ENCODE measurements around the gene CST1. TPM values are rescaled to one million over a fixed set of nuclear protein-coding genes. Genes with fewer than 3 reads are reported as not detected.
"Not testable (repeated sequence)": the region's sequence is repeated elsewhere in the genome, so short reads cannot be mapped to it uniquely, and the experiment has no call there.

The CST1 gene, protein sequence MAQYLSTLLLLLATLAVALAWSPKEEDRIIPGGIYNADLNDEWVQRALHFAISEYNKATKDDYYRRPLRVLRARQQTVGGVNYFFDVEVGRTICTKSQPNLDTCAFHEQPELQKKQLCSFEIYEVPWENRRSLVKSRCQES
- not detected in 2 replicates for polyA plus RNA-seq (2012; rRNA removed)
- not detected in 2 replicates for polyA plus RNA-seq (2012; cell fraction: cytosol; rRNA removed)
- not detected in 2 replicates for polyA plus RNA-seq (2012; cell fraction: nucleus; rRNA removed)

DNA sequence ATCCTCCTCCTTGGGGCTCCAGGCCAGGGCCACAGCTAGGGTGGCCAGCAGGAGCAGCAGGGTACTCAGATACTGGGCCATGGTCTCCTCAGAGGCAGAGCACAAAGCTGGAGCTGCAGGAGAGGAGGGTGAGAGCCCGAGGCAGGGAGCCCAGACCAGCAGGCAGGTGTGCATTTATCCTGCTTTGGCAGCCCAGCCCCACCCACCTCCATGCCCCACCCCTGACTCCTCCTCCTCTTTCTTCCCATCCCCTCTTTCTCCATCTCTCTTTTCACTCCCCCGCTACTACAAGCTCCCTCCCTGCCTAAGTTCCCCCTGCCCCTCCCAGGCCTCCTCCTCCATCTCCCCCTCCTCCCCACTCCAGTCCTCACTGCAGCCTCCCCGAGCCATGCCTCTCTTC is at the start of gene CST1:
TSS of gene CST1 (minus strand) at position 150 of the 400 bp plus-strand sequence. CDS start at position 81, 69 bp downstream.
- H3F3A ChIP-seq (replicated peaks; ENCODE audit: insufficient read depth); H2AFZ ChIP-seq (ENCODE audit: low read depth); H3K4me3 ChIP-seq (ENCODE audit: low read depth in 2 of 2, low read length in 1 of 2); DNase-seq; H3K4me2 ChIP-seq; H3K27ac ChIP-seq (ENCODE audit: low read depth in 2 of 2, low read length in 1 of 2); CTCF ChIA-PET; H3K36me3 ChIP-seq (replicated peaks in 1 of 2; ENCODE audit: control insufficient read depth in 1 of 2, insufficient read depth in 2 of 2, low read length in 1 of 2); H3K4me1 ChIP-seq (ENCODE audit: control insufficient read depth in 1 of 2, insufficient read depth in 2 of 2, low read depth in 1 of 2, low read length in 1 of 2); H4K20me1 ChIP-seq (ENCODE audit: insufficient read depth); H3K9ac ChIP-seq; POLR2A ChIA-PET; H3K79me2 ChIP-seq (ENCODE audit: insufficient read depth); H3K27me3 ChIP-seq (ENCODE audit: insufficient read depth); H3K9me3 ChIP-seq; H3K9me2 ChIP-seq: not testable (repeated sequence)
- WGBS (ENCODE audit: low lambda C conversion rate): 19% methylated on average over 2 of the region's 3 CpGs

DNA sequence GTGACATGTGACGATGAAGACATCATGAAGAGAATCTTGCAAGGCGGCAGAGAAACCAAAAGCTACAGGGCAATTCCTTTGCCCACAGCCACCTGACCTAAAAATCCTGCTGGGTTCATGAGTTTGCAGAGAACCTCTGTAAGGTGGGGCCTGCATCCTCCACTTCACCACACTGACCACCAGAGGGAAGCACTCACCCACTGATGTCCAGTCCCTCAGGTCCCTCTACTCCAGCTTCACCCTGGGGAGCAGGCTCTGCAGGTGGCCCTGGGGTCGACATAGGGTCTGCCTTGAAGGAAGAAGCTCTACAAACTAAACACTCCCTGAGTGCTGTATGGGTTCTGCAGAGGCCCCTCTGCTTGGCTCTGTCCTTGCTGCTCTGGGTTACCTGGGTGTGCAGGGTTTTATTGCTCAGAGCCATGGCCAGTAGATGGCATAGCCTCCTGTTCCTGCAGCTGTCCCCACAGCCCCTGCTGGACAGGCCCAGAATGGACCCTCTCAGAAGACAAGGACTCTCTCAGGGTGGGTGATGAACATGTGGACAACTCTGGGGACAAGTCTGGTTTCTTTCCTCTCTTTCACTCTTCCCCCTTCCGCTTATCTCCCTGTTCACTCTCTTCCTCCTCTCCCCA is 48.6 kb upstream of the CST1 start:
- H4K20me1 ChIP-seq (ENCODE audit: insufficient read depth); H3K9me3 ChIP-seq; H3K4me1 ChIP-seq (ENCODE audit: control insufficient read depth in 1 of 2, insufficient read depth in 2 of 2, low read depth in 1 of 2, low read length in 1 of 2); H3K4me2 ChIP-seq; H3K27me3 ChIP-seq (ENCODE audit: insufficient read depth); H2AFZ ChIP-seq (ENCODE audit: low read depth); DNase-seq; H3K9ac ChIP-seq; H3K4me3 ChIP-seq (ENCODE audit: low read depth in 2 of 2, low read length in 1 of 2); H3K9me2 ChIP-seq; H3K27ac ChIP-seq (ENCODE audit: low read depth in 2 of 2, low read length in 1 of 2); H3F3A ChIP-seq (replicated peaks; ENCODE audit: insufficient read depth); H3K36me3 ChIP-seq (replicated peaks in 1 of 2; ENCODE audit: control insufficient read depth in 1 of 2, insufficient read depth in 2 of 2, low read length in 1 of 2); H3K79me2 ChIP-seq (ENCODE audit: insufficient read depth); POLR2A ChIA-PET: not testable (repeated sequence)
- 33% methylated on average over 3 of the region's 4 CpGs for WGBS (ENCODE audit: low lambda C conversion rate)
- TF ChIP-seq SMC3 (IDR thresholded peaks at IDR 0.05; ENCODE audit: low read depth, low read length) (peak; percentile 28; the same call in 1 of the 2 replicates), RAD21 (IDR thresholded peaks at IDR 0.05; ENCODE audit: low read length) (peak; percentile 46)
- TF ChIP-seq, protein P1, sequence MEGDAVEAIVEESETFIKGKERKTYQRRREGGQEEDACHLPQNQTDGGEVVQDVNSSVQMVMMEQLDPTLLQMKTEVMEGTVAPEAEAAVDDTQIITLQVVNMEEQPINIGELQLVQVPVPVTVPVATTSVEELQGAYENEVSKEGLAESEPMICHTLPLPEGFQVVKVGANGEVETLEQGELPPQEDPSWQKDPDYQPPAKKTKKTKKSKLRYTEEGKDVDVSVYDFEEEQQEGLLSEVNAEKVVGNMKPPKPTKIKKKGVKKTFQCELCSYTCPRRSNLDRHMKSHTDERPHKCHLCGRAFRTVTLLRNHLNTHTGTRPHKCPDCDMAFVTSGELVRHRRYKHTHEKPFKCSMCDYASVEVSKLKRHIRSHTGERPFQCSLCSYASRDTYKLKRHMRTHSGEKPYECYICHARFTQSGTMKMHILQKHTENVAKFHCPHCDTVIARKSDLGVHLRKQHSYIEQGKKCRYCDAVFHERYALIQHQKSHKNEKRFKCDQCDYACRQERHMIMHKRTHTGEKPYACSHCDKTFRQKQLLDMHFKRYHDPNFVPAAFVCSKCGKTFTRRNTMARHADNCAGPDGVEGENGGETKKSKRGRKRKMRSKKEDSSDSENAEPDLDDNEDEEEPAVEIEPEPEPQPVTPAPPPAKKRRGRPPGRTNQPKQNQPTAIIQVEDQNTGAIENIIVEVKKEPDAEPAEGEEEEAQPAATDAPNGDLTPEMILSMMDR (IDR thresholded peaks at IDR 0.05): peak; percentile 66
- CTCF ChIA-PET: interaction anchor here (0.6 to 1.2 kb wide), 3 partner anchors 18 to 81 kb away, joined by 3 read pairs; no protein-coding TSS in a partner anchor

DNA sequence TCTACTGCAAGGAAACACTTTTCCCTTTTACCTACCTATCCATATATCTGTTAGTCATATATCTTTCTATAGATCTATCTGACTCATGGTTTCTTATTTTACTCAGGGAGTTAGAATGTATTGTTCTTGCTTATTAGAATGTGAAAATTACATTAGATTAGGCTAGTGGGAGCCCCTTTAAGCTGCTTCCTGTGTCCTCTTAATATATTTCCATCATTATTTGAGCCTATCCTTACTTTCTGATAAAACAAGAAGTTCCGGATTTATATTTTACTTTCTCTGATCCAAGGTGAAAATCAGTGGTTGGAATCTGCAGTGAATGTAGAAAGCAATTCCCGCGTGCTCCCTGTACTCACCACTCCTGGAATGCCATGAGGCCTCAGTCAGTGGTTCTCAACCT is 44.8 kb upstream of the CST1 start:
- H3K79me2 ChIP-seq (ENCODE audit: insufficient read depth): no peaks in the 10 kb centered on the region
- POLR2A ChIA-PET: no interaction called here
- no peaks in the 10 kb centered on the region for H4K20me1 ChIP-seq (ENCODE audit: insufficient read depth)
- no peak overlapping the region for H2AFZ ChIP-seq (ENCODE audit: low read depth)
- no peak overlapping the region for H3K9ac ChIP-seq
- H3K36me3 ChIP-seq (replicated peaks in 1 of 2; ENCODE audit: control insufficient read depth in 1 of 2, insufficient read depth in 2 of 2, low read length in 1 of 2): no peaks in the 10 kb centered on the region
- no peaks in the 10 kb centered on the region for H3K9me3 ChIP-seq
- no peaks in the 10 kb centered on the region for H3K4me1 ChIP-seq (ENCODE audit: control insufficient read depth in 1 of 2, insufficient read depth in 2 of 2, low read depth in 1 of 2, low read length in 1 of 2)
- H3K4me3 ChIP-seq (ENCODE audit: low read depth in 2 of 2, low read length in 1 of 2): no peak overlapping the region
- H3K9me2 ChIP-seq: no peaks in the 10 kb centered on the region
- H3K4me2 ChIP-seq: no peak overlapping the region
- no peak overlapping the region for H3K27ac ChIP-seq (ENCODE audit: low read depth in 2 of 2, low read length in 1 of 2)
- no peak for DNase-seq
- H3F3A ChIP-seq (replicated peaks; ENCODE audit: insufficient read depth): no peaks in the 10 kb centered on the region
- CTCF ChIA-PET: no interaction called here
- H3K27me3 ChIP-seq (ENCODE audit: insufficient read depth): no peaks in the 10 kb centered on the region
- 49% methylated on average over 3 of the region's 3 CpGs for WGBS (ENCODE audit: low lambda C conversion rate)
- TF ChIP-seq GABPA (IDR thresholded peaks at IDR 0.05; ENCODE audit: low read depth) (no peak), FOXJ3 (CRISPR knock-in tag; IDR thresholded peaks at IDR 0.05) (no peak), POLR2AphosphoS5 (IDR thresholded peaks at IDR 0.05; ENCODE audit: low read depth, low read length) (no peak), JUND (IDR thresholded peaks at IDR 0.05) (no peak), YY1 (IDR thresholded peaks at IDR 0.05; ENCODE audit: low read depth) (no peak), SMC3 (IDR thresholded peaks at IDR 0.05; ENCODE audit: low read depth, low read length) (no peak), RCOR1 (IDR thresholded peaks at IDR 0.05; ENCODE audit: low read length) (no peak), EZH2phosphoT487 (IDR thresholded peaks at IDR 0.05; ENCODE audit: borderline replicate concordance, low read depth) (no peak), MXI1 (IDR thresholded peaks at IDR 0.05; ENCODE audit: low read depth, low read length) (no peak), TEAD4 (IDR thresholded peaks at IDR 0.05; ENCODE audit: borderline replicate concordance, insufficient read depth) (no peak), NRF1 (IDR thresholded peaks at IDR 0.05; ENCODE audit: low read depth, low read length) (no peak), EP300 (IDR thresholded peaks at IDR 0.05; ENCODE audit: borderline replicate concordance in 1 of 2, low read depth in 1 of 2, low read length in 1 of 2) (no peak), SIN3A (IDR thresholded peaks at IDR 0.05; ENCODE audit: borderline replicate concordance, low read depth, low read length) (no peak)
- TF ChIP-seq, protein P2, sequence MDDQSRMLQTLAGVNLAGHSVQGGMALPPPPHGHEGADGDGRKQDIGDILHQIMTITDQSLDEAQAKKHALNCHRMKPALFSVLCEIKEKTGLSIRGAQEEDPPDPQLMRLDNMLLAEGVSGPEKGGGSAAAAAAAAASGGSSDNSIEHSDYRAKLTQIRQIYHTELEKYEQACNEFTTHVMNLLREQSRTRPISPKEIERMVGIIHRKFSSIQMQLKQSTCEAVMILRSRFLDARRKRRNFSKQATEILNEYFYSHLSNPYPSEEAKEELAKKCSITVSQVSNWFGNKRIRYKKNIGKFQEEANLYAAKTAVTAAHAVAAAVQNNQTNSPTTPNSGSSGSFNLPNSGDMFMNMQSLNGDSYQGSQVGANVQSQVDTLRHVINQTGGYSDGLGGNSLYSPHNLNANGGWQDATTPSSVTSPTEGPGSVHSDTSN (IDR thresholded peaks at IDR 0.05): no peak

Measured in SK-N-SH (cell line).